ENCODE data around the gene RETN.
"Not testable (repeated sequence)": the region's sequence is repeated elsewhere in the genome, so short reads cannot be mapped to it uniquely, and the experiment has no call there.

The RETN gene

DNA sequence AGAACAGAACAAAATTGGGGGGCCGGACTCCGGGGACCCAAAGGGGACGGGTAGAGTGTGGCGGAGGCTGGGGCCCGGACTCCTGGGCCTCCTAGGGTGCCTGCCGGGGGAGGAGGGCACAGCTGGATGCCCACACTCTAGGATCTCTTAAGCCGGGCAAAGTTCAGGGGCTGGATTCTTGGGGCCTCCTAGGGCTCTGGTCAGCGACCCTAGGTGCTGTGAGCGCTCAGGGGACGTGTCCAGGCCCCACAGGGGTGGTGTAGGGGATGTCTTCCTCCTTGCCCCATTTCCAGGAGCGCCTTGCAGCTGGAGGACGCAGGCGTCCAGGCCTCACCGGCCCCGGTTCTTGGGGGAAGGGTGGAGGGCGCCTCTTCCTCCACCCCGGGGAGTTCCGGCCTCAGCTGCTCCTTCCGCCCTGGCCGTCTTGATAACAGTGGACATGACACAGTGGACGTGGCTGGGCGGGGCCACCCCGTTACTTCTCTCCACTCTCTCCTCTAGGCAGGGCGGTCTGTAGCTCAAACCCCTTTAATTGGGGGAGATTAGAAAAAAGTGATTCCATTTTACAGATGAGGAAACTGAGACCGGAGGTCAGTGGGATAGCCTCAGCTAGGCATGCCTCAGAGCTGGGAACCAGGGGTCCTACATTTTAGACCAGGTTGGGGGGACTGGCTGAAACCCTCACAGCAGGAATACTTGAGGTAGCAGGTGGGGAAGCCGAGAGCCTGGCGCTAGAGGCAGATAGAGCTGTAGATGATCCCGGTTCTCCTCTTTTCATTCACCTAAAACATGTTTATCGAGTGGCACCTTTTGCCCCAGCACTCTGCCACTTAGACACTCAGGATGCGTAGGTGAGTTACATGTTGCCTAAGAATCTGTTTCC, 31.2 kb upstream of the RETN start:
- no peak for DNase-seq (ENCODE audit: low spot score)

DNA sequence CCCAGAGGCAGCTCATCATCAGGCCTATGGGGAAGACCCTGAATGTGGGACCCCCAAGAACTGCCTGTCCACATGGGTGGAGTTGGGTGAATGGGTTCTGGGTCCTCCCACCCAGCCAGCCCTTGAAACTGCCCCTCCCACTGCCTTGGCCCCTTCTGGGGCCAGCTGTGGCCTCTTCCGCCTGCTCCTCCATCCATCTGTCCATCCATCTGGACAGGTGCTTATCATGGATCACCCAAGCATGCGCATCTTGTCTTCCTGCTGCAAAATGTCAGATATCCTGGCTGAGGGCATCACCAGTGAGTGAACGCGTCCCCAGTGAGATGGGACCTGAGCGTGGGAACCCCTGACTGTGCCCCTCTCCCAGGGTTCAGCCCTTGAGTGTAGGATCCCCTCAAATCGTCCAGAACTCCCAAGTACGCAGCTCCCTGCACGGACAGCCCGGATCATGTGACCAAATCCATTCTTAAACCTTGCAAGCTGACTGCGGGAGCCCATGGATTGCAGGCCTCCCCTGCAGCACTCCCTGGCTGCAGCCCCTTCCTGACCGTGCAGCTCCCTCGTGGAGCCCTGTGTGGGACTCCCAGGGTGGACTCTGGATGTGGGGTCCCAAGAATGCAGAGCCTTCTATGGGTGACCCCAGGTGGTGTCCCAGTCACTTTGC, 29.9 kb upstream of the RETN start:
- DNase-seq (ENCODE audit: low spot score) = no peak

GRCh38 chr19:7639863-7640348, 28.9 kb upstream of the RETN start:
- no peak for DNase-seq (ENCODE audit: low spot score)

DNA sequence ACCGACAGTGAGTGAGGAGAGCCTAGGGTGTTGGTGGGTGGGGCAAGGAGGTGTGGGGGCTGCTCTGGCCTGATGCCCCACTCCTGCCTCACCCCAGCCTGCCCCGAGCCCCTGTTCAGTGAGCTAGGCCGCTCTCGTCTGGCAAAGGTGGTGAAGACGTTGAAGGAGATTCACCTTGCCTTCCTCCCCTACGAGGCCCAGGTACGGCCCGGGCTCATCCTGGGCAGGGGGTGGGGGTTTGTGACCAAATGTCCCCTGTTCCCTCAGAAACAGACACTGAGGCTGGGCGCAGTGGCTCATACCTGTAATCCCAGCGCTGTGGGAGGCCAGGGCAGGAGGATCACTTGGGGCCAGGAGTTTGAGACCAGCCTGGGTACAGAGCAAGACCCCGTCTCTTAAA, 28.0 kb upstream of the RETN start:
- no peak for DNase-seq (ENCODE audit: low spot score)

DNA sequence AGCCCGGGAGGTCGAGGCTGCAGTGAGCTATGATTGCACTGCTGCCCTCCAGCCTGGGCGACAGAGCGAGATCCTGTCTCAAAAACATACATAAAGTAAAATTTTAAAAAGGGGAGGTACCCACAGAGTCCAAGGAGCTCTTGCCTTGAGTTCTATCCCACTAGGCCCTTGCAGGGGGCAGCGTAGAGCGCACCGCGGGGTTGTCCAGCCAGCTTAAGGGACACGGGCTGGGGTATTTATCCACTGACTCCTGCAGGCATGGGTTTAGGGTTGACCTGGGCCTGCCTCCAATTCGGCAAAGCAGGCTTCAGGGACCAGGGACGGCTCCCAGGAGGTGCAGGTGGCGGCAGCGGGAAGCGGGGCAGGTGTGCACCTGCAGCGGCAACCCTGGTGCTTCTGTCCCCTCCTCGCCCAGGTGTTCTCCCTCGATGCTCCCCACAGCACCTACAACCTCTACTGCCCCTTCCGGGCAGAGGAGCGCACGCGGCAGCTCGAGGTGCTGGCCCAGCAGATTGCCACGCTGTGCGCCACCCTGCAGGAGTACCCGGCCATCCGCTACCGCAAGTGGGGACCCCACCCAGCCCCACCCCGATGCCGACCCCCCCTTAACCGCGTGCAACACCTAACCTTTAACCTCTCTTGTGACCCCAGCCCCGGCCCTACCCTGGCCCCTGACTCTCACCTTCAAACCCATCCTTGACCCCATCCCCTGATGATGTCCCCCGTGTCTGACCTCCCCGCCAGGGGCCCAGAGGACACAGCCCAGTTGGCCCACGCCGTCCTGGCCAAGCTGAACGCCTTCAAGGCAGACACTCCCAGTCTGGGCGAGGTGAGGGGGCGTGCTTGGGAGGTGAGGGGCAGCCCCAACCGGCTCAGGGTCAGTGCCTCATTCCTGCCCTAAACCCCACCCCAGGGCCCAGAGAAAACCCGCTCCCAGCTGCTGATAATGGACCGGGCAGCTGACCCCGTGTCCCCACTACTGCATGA, 27.3 kb upstream of the RETN start:
- no peak for DNase-seq (ENCODE audit: low spot score)

DNA sequence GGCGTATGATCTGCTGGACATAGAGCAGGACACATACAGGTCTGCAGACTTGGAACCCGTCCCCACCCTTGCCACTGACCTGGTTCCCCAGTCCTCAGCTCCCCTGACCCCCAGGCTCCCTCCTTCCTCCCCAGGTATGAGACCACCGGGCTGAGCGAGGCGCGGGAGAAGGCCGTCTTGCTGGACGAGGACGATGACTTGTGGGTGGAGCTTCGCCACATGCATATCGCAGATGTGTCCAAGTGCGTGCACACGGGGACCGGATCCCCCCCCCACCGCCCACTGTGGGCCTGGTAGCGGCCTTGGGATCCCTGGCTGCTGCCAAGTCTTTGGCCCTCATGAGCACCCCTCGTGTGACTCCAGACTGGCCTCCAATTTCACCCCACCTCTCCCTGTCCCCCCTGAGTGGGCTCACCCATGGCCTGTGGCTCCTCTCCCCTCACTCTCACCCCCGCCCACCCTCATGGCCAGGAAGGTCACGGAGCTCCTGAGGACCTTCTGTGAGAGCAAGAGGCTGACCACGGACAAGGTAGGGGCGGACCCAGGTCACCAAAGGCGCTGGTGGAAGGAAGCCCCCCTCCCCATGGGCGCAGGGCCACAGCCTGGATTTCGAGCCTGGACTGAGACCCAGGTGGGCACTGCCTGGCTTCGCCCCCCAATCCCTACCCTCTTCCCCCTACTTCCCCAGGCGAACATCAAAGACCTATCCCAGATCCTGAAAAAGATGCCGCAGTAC, 26.4 kb upstream of the RETN start:
- no peak for DNase-seq (ENCODE audit: low spot score)

DNA sequence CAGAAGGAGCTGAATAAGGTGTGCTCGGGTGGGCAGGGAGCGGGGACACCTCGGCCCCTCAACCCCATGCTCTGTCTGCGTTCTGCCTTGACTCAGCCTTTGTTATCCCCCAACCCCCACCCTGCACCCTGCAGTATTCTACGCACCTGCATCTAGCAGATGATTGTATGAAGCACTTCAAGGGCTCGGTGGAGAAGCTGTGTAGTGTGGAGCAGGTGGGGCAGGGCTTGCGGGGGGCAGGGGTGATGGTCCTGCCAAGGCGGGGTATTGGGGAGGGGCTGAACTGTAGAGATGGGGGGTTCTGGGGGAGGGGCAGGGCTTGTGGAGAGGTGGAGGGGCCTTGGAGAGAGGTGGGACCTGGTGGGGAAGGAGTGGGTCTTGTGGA, 25.8 kb upstream of the RETN start:
- DNase-seq (ENCODE audit: low spot score) = no peak

GRCh38 chr19:7643629-7644549, 25.0 kb upstream of the RETN start:
- not testable (repeated sequence) for DNase-seq (ENCODE audit: low spot score)

GRCh38 chr19:7644550-7644877, 24.3 kb upstream of the RETN start:
- no peak for DNase-seq (ENCODE audit: low spot score)

DNA sequence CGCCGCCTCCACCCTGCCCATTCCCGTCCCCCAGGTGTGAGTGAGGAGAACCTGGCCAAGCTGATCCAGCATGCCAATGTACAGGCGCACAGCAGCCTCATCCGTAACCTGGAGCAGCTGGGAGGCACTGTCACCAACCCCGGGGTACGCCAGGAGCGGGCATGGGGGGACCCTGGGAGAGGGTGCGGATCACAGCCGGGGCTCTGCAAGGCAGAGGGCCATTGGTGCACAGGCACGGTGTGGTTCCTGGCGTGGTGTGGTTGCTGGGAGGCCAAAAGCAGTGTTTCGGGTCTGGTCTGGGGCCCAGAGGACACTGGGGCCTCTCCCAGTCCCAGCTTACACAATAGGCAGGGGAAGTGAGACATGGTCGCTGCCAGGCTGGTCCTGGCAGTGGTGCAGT, 23.7 kb upstream of the RETN start:
- no peak for DNase-seq (ENCODE audit: low spot score)

- DNase-seq (ENCODE audit: low spot score) = no peak
Observed at GRCh38 chr19:7645656-7646425, 23.0 kb upstream of the RETN start.

DNA sequence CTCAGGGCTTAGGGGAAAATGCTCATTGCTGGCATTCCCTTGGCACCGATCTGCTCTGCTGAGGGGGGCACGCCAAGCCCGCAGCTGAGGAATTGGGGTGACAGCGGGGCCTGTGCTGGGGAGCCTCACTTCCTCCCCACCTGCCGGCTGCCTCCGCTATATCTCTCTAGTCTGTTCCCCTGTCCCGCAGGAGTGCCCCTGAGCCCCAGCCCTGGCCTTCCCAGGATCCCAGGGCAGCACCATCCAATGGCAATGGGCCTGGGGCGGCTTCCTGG, 22.5 kb upstream of the RETN start:
- no peak for DNase-seq (ENCODE audit: low spot score)

DNA sequence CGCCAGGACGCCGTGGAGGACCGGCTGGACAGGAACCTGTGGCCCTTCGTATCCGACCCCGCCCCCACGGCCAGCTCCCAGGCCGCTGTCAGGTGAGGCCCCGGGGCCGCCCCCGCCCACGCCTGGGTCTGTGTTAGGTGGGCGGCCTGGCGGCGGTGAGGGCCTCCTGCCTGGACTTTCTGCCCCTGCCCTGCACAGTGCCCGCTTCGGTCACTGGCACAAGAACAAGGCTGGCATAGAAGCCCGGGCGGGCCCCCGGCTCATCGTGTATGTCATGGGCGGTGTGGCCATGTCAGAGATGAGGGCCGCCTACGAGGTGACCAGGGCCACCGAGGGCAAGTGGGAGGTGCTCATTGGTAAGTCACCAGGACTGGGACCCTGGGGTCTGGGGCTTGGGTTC, 21.7 kb upstream of the RETN start:
- DNase-seq (ENCODE audit: low spot score) = no peak

DNA sequence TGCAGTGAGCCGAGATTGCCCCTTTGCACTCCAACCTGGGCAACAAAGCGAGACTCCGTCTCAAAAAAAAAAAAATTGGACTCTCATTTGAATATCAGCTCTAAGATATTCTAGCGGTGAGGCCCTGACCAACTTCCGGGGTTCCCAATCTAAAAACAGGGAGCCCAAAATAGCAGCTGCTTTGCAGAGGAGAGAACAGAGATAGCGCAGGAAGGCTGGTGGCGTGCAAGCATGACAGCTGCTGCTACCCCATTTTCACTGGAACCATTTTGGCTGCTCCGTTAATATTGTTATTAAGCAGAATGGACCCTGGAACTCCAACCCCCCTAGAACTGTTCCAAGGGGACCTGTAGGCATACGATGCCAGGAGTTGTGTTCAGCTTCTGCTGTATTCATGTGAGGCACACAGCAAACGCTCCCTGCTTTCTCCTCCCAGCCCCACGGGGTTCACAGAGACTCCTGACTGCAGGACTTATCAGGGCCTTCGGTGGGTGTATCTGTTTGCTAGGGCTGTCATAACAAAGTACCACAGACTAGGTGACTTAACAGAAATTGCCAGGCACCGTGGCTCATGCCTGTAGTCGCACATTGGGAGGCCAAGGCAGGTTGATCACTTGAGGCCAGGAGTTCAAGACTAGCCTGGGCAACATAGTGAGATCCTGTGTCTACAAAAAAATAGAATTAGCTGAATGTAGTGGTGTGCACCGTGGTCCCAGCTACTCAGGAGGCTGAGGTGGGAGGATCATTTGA, 20.4 kb upstream of the RETN start:
- DNase-seq (ENCODE audit: low spot score) = no peak

DNA sequence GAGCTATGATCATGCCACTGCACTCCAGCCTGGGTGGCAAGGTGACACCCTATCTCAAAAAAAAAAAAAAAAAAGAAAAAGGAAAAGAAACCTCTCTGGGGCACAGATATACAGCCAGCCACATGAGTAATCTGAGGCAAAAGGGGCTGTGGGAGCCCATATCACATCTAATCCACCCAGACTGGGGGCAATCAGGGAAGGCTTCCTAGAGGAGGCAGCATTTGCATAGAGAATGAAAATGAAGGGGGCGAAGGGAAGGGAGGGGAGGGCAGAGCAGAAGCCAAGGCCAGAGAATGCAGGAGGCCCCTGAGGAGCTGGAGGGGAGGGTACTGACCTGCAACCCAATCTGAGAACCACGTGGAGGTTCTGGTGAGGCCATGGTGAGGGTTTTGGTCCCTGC, 18.7 kb upstream of the RETN start:
- DNase-seq (ENCODE audit: low spot score) = no peak

- DNase-seq (ENCODE audit: low spot score) = peak; percentile 66
Observed at GRCh38 chr19:7652061-7652641, 16.7 kb upstream of the RETN start.

GRCh38 chr19:7654401-7654800, 14.4 kb upstream of the RETN start:
- DNase-seq (ENCODE audit: low spot score) = no peak

- DNase-seq (ENCODE audit: low spot score) = no peak
Observed at GRCh38 chr19:7655581-7655980, 13.3 kb upstream of the RETN start.
